GM12801 (cell line): ENCODE results near the gene NEIL3.

Experiments
- CTCF ChIP-seq: IDR thresholded peaks from one replicate; pipeline ENCODE4 v1.5.1; 2011; ENCODE audit warnings: control low read depth; ENCODE audit not compliant: insufficient read length; ENCODE audit errors: extremely low read depth

Gene NEIL3

GRCh38 chr4:177288335-177288734 is 21.3 kb upstream of the NEIL3 start:
- TF ChIP-seq CTCF = no peak

- TF ChIP-seq CTCF = no peak
Observed at GRCh38 chr4:177290780-177291179, 18.9 kb upstream of the NEIL3 start.

- TF ChIP-seq CTCF = no peak
Observed at GRCh38 chr4:177292171-177292570, 17.5 kb upstream of the NEIL3 start.

GRCh38 chr4:177293208-177294033 is 16.3 kb upstream of the NEIL3 start:
- no peak for TF ChIP-seq CTCF

- no peak for TF ChIP-seq CTCF
Observed at GRCh38 chr4:177297785-177298391, 11.8 kb upstream of the NEIL3 start.

GRCh38 chr4:177301126-177301639 is 8.5 kb upstream of the NEIL3 start:
- TF ChIP-seq CTCF = no peak

GRCh38 chr4:177302371-177303100 is 7.1 kb upstream of the NEIL3 start:
- no peak for TF ChIP-seq CTCF
